Measurements from ENCODE around the gene LRRC1. TPM values are rescaled to one million over a fixed set of nuclear protein-coding genes. Genes with fewer than 3 reads are reported as not detected.

LRRC1 gene
- total and polyA plus RNA-seq, 2 donors (not counting 1 experiment from before 2014, with no cell fraction given) = 3.4 to 8.9 TPM

DNA sequence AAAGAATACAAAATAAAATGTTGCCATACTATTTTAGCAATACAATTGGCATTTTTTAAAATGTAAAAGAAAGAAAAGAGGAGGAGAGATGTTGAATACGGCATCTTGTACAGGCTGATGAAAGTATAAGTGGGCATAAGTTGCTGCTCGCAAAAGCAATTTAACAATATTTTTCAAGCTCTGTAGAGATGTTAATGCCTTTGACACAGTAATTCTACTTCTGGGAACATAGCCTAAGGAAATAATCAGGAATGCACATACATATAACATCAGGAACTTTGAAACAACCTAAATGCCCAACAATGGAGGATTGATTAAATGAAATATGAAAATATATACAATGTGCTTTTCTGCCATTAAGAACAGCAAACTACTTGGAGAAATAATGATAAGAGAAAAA, 80.2 kb downstream of the LRRC1 start:
- H4K20me1 ChIP-seq (ENCODE audit: control insufficient read depth, insufficient read depth, low read length, poor library complexity, severe bottlenecking) = no peaks in the 10 kb centered on the region
- H3K79me2 ChIP-seq (ENCODE audit: control insufficient read depth, insufficient read depth, low read length) = peaks cover 4% of the 10 kb centered on the region
- H3K9ac ChIP-seq (ENCODE audit: low read length) = no peak overlapping the region
- WGBS (ENCODE audit: insufficient coverage) = no CpG with 5 or more reads among the region's 2 CpGs
- no peak for TF ChIP-seq EZH2 (IDR thresholded peaks at IDR 0.05; ENCODE audit: borderline replicate concordance, insufficient read depth, low read depth, low read length, poor library complexity, severe bottlenecking)
- TF ChIP-seq, protein P1, sequence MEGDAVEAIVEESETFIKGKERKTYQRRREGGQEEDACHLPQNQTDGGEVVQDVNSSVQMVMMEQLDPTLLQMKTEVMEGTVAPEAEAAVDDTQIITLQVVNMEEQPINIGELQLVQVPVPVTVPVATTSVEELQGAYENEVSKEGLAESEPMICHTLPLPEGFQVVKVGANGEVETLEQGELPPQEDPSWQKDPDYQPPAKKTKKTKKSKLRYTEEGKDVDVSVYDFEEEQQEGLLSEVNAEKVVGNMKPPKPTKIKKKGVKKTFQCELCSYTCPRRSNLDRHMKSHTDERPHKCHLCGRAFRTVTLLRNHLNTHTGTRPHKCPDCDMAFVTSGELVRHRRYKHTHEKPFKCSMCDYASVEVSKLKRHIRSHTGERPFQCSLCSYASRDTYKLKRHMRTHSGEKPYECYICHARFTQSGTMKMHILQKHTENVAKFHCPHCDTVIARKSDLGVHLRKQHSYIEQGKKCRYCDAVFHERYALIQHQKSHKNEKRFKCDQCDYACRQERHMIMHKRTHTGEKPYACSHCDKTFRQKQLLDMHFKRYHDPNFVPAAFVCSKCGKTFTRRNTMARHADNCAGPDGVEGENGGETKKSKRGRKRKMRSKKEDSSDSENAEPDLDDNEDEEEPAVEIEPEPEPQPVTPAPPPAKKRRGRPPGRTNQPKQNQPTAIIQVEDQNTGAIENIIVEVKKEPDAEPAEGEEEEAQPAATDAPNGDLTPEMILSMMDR (IDR thresholded peaks at IDR 0.05) = no peak
- H3K4me1 ChIP-seq (ENCODE audit: control insufficient read depth in 2 of 2, insufficient read depth in 2 of 2, low read length in 2 of 2) = no peaks in the 10 kb centered on the region
- DNase-seq (no peak), ATAC-seq (ENCODE audit: low read depth) (no peak)
- H3K36me3 ChIP-seq (replicated peaks in 1 of 2; ENCODE audit: control extremely low read depth in 1 of 2, control insufficient read depth in 1 of 2, extremely low read depth in 1 of 2, insufficient read depth in 2 of 2, low read length in 1 of 2) = peaks cover 0 to 1% of the 10 kb centered on the region in 2 experiments
- ChIA-PET POLR2A (no interaction called here), CTCF (no interaction called here)
- no peaks in the 10 kb centered on the region for H3K27me3 Mint-ChIP-seq
- peaks cover 5% of the 10 kb centered on the region for H3K4me1 Mint-ChIP-seq
- H3K4me3 ChIP-seq (ENCODE audit: control extremely low read depth in 1 of 5, extremely low read depth in 1 of 5, insufficient read depth in 1 of 5, low read depth in 2 of 5, low read length in 4 of 5) = no peak overlapping the region
- intact Hi-C loops (cut with micrococcal nuclease) = no loop called here
- no peak overlapping the region for H3K4me2 ChIP-seq (replicated peaks; ENCODE audit: low read depth, low read length, poor library complexity, severe bottlenecking)
- H2AFZ ChIP-seq (ENCODE audit: insufficient read depth, low read depth, low read length, poor library complexity, severe bottlenecking) = no peak overlapping the region
- no peak overlapping the region for H3K27ac ChIP-seq (ENCODE audit: low read length in 2 of 2)
- no peak overlapping the region for H3K27ac Mint-ChIP-seq
- peaks cover 0 to 16% (median 1%) of the 10 kb centered on the region in 3 donors for H3K9me3 ChIP-seq (ENCODE audit: control extremely low read depth in 1 of 3, control insufficient read depth in 2 of 3, insufficient read depth in 1 of 3, low read length in 2 of 3)
- H3K4me3 Mint-ChIP-seq = no peak overlapping the region
- H3K9me3 Mint-ChIP-seq (ENCODE audit: insufficient read depth) = peaks cover 2% of the 10 kb centered on the region
- H3K27me3 ChIP-seq (replicated peaks in 1 of 4; ENCODE audit: control extremely low read depth in 1 of 4, control insufficient read depth in 3 of 4, insufficient read depth in 4 of 4, low read length in 3 of 4) = no peaks in the 10 kb centered on the region

DNA sequence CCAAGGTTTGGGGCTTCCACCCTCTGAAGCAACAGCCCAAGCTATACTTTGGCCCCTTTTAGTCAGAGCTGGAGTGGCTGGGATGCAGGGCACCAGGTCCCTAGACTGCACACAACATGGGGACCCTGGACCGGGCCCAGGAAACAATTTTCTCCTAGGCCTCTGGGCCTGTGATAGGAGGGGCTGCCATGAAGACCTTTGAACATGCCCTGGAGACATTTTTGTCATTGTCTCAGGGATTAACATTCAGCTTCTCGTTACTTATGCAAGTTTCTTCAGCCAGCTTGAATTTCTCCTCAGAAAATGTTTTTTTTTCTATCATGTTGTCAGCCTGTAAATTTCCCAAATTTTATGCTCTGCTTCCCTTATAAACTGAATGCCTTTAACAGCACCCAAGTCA, 82.3 kb downstream of the LRRC1 start:
- TF ChIP-seq, protein P1 (IDR thresholded peaks at IDR 0.05) = no peak
- TF ChIP-seq EZH2 (IDR thresholded peaks at IDR 0.05; ENCODE audit: borderline replicate concordance, insufficient read depth, low read depth, low read length, poor library complexity, severe bottlenecking) = no peak
- H3K4me1 Mint-ChIP-seq = no peaks in the 10 kb centered on the region
- no peaks in the 10 kb centered on the region for H3K4me1 ChIP-seq (ENCODE audit: control insufficient read depth in 2 of 2, insufficient read depth in 2 of 2, low read length in 2 of 2)
- DNase-seq (no peak), ATAC-seq (ENCODE audit: low read depth) (no peak)
- H3K27me3 Mint-ChIP-seq = no peaks in the 10 kb centered on the region
- intact Hi-C loops (cut with micrococcal nuclease) = no loop called here
- no peaks in the 10 kb centered on the region for H3K27me3 ChIP-seq (replicated peaks in 1 of 4; ENCODE audit: control extremely low read depth in 1 of 4, control insufficient read depth in 3 of 4, insufficient read depth in 4 of 4, low read length in 3 of 4)
- WGBS (ENCODE audit: insufficient coverage) = 100% methylated on average over 2 of the region's 2 CpGs
- no peaks in the 10 kb centered on the region for H4K20me1 ChIP-seq (ENCODE audit: control insufficient read depth, insufficient read depth, low read length, poor library complexity, severe bottlenecking)
- no peak overlapping the region for H3K27ac ChIP-seq (ENCODE audit: low read length in 2 of 2)
- CTCF ChIA-PET = no interaction called here
- POLR2A ChIA-PET = no interaction called here
- no peak overlapping the region for H3K9ac ChIP-seq (ENCODE audit: low read length)
- no peak overlapping the region for H3K27ac Mint-ChIP-seq
- peaks cover 0 to 16% (median 1%) of the 10 kb centered on the region in 3 donors for H3K9me3 ChIP-seq (ENCODE audit: control extremely low read depth in 1 of 3, control insufficient read depth in 2 of 3, insufficient read depth in 1 of 3, low read length in 2 of 3)
- H3K9me3 Mint-ChIP-seq (ENCODE audit: insufficient read depth) = no peaks in the 10 kb centered on the region
- no peak overlapping the region for H3K4me2 ChIP-seq (replicated peaks; ENCODE audit: low read depth, low read length, poor library complexity, severe bottlenecking)
- no peak overlapping the region for H2AFZ ChIP-seq (ENCODE audit: insufficient read depth, low read depth, low read length, poor library complexity, severe bottlenecking)
- H3K4me3 Mint-ChIP-seq = no peak overlapping the region
- H3K36me3 ChIP-seq (replicated peaks in 1 of 2; ENCODE audit: control extremely low read depth in 1 of 2, control insufficient read depth in 1 of 2, extremely low read depth in 1 of 2, insufficient read depth in 2 of 2, low read length in 1 of 2) = peaks cover 0 to 1% of the 10 kb centered on the region in 2 experiments
- H3K4me3 ChIP-seq (ENCODE audit: control extremely low read depth in 1 of 5, extremely low read depth in 1 of 5, insufficient read depth in 1 of 5, low read depth in 2 of 5, low read length in 4 of 5) = no peak overlapping the region
- H3K79me2 ChIP-seq (ENCODE audit: control insufficient read depth, insufficient read depth, low read length) = peaks cover 4% of the 10 kb centered on the region
